GM18519 (cell line): ENCODE data around the gene RALBP1.

ENCODE experiments used
- ATAC-seq: cut with Tn5 transposase; IDR thresholded peaks from one replicate; pipeline ENCODE4 v1.9.1; 2021; ENCODE audit warnings: mild to moderate bottlenecking, moderate library complexity; ENCODE audit not compliant: unreplicated experiment, low FRiP score

Gene RALBP1

DNA sequence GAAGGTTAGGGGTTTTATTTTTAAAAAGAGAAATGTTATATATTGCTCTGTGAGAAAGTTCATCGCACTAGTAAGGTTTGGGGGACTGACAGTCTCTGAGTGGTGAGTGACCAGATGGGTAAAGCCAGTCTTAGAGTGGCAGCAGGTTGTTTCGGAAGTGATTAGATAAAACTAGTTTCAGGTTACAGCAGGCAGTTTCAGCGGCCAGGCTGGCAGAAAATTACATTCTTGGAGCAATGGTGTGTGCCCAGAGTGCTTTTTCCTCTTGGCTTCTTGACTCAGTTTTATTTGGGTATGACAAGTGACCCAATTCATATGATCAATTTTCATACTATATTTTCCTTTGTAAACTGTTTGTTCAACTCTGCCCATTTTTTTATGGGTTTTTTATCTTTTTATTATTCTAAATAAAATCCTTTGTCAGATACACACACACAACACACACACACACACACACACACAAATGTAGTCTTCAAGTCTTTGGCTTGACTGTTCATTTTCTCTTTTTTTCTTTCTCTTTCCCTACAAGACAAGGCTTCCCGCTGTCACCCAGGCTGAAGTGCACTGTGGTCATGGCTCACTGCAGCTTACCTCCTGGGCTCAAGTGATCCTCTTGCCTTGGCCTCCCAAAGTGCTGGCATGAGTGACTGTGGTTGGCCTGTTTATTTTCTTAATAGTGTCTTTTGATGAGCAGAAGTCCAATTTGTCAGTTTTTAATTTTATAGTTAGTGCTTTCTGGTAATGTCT lies 30.9 kb downstream of the RALBP1 start:
- ATAC-seq: no peak

DNA sequence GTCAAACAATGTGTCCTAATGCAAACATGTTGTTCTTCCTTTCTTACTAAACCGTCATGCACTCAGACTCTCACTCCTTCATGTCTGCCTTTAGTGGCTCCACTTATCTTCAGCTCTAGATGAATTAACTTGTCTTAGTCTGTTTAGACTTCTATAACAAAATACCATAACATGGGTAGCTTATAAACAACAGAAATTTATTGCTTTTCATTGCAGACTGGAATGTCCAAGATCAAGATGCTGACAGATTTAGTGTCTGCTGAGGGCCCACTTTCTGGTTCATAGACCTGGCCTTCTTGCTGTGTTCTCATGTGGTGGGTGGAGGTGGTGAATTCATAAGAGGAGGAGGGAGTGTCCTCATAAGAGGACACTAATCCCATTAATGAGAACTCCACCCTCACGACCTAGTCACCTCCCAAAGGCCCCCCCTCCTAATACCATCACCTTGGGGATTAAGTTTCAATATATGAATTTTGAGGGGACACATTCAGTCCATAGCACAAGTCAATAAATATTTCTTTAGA lies 32.3 kb downstream of the RALBP1 start:
- no peak for ATAC-seq

GRCh38 chr18:9508446-9509025 lies 33.2 kb downstream of the RALBP1 start:
- ATAC-seq: no peak

GRCh38 chr18:9513971-9514512 lies 38.7 kb downstream of the RALBP1 start:
- no peak for ATAC-seq

- ATAC-seq: no peak
These were observed 41.2 kb downstream of the RALBP1 start for GRCh38 chr18:9516437-9517064.

DNA sequence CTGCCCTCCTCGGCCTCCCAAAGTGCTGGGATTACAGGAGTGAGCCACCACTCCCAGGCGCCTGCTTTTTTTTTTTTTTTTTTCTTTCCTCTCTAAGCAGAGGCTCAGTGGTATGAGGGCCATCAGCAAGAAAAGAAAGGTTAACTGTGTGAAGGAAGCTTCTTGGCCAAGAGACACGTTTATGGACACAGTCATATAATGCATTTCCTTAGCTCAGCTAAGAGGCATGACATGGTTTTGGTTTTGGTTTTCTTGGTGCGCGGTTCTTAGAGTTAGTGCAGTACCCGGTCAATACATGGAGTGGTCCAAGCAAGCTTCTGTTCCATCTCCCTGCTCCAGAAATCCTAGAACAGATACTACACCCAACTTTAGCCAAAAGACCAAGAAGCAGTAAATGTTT lies 42.6 kb downstream of the RALBP1 start:
- no peak for ATAC-seq

- ATAC-seq: no peak
These were observed 44.1 kb downstream of the RALBP1 start for GRCh38 chr18:9519399-9519798.

DNA sequence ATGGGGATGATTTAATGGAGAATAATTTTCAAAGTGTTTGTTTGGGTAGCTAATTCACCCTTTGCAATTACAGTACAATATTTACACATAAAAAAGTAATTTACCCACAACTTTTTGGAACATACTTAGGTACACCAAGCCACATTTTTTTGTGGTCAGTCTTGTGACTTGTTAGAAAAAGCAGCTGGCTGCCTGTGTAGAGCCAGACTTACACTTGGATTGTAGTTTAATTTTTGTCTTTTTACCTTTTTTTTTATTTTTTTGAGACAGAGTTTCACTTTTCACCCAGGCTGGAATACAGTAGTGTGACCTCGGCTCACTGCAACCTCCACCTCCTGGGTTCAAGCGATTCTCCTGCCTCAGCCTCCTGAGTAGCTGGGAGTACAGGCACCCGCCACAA lies 45.4 kb downstream of the RALBP1 start:
- ATAC-seq: no peak

DNA sequence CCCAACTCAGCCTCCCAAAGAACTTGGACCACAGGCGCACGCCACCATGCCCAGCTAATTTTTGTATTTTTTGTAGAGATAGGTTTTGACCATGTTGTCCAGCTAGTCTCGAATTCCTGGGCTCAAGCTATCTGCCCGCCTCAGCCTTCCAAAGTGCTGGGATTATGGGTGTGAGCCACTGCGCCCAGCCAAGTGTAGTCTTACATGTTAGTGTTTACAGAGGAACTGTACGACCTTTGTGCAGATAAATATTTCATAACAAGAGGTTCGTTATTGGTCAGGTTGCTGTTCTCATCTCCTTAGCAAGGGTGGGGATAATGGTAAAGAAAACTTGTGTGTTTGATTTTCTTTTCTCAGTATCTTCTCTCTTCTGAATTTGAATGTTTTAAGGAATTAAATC lies 46.5 kb downstream of the RALBP1 start:
- no peak for ATAC-seq

DNA sequence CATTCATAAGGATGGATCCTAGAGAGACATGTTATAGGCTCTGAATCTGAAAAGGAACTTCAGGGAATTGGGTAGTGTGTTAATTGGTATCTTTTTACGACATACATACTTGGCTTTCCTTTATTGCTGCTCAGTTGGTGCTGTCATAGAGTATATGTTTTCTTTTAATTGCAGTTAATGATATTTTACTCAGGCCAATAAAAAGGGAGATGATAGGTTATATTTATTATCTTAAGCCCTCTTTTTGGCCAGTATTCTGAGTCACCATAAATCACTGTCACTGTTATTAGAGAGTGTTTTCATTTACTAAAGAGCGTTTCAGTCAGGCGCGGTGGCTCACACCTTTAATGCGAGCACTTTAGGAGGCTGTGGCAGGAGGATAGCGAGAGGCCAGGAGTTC lies 47.6 kb downstream of the RALBP1 start:
- ATAC-seq: no peak

DNA sequence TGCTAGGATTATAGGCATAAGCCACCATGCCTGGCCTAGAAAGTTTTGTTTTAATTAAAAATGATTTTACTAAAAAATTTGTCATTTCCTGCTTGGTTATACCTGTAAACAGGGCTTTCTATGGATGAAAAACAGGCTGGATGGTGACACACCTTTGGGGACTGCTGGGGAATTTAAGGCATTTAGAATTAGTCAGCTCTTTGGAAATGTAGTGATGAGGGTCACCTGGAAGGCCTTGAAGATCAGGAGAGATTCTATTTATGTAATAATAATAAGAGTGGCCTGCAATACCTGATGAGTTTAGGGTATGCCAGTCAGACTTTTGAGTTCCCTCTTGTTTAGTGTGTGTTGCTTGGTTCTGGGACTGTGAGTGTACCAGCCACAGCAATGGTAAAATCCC lies 51.1 kb downstream of the RALBP1 start:
- no peak for ATAC-seq

- no peak for ATAC-seq
These were observed 55.1 kb downstream of the RALBP1 start for GRCh38 chr18:9530226-9531009.

DNA sequence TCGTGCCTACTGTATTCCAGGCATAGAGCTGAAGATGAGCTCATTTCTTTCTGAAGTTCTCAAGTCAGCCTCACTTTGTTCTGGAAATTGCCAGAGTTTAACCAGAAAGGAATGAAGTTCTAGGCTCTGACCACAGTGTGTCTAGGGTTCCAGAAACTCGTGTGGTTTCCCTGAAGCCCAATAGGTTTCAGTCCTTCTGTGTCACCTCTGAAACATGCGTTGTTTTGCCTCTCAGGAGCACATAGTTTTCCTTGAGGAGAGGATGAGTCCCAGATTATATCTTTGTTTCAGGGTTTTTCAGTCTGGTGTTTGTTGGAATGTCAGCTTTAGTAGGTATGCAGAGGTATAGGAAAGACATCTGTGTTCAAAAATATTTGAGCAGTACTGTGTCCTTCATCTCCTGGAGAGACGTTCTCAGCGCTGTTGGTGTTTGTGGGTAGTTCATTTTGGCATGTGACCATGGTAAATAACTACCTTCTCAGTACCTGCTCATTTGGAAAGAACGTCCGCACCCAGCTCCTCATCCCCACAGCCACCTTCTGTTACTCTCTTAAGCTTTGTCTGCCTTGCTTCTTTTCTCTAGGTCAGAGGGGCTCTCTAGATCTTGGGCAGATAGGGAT lies 56.6 kb downstream of the RALBP1 start:
- ATAC-seq: no peak

DNA sequence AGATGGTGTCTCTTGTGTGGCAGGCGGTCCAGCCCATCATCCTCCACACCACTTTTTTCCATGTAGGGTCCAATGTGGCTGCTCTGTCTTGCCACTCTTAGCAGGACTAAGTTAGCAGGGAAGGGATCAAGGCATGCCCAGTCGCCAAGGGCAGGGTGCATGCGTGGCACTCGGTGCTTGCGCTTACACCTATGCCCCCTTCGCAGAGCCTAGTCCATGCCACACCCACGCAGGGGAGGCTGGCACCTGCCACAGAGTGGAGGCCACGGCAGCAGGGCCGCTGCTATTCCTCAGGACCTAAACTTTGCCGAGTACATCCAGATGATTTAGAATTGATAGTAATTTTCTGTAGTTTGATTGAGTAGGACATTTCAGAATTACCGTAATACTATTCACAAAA lies 59.5 kb downstream of the RALBP1 start:
- ATAC-seq: no peak

- no peak for ATAC-seq
These were observed 60.2 kb downstream of the RALBP1 start for GRCh38 chr18:9535430-9535991.

DNA sequence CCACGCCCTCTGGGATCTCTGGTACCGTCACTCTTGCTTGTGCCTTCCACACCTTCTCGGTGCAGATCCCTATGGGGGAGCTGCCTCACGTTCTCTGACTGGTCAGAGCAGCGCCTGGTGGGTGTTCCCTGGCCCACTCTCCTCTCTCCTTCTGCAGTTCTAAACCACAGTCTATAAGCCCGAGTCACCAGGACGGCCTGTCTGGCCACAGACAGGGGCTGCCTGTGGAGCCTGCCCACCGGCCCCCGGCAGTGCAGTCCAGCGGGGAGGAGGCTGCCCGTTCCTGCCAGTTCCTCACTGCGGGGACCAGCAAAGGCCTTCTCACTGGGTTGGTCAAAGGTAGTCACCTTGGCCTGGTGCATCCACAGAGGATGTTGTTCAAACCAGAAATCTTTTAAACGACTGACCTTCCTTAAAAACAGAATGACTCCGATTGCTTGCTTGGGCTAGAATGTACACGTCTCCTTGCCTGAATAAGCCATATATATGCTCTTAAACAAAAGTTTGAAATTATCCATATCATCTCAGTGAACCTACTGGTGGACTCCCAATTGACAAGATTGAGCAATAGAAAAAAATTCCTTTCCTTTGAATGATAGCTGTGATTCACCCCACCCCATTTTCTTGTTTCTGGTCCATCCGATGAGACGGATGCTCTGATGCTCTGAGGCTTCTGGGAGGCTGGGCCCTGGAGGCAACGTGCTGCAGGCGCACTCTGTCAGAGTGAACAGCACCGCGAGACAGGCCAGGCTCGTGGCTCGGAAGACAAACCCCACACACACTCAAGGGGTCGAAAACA lies 61.2 kb downstream of the RALBP1 start:
- no peak for ATAC-seq

- no peak for ATAC-seq
These were observed 62.4 kb downstream of the RALBP1 start for GRCh38 chr18:9537677-9538076.

- no peak for ATAC-seq
These were observed 64.0 kb downstream of the RALBP1 start for GRCh38 chr18:9539283-9539682.

GRCh38 chr18:9539938-9540337 lies 64.6 kb downstream of the RALBP1 start:
- no peak for ATAC-seq
